ENCODE results near the gene GTF3C4.

The GTF3C4 gene

DNA sequence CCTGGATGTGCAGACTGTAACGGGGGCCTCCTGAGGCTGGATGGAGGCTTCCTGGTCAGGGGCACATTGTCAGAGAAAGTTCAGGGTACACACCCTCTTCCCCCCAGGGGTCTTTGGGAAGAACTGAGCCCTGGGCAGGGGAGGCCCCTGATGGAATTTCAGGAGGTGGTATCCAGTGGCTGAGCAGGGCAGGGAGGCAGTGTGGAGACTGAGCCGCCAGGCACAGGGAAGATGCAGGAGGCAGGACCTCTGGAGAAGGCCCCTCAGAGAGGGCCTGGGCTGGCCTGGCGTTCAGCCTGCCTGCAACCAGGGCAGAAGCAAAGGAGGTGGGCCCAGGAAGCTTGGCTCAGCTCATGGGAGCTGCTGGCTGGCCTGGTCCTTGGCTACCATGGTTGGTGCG, 53.5 kb downstream of the GTF3C4 start:
- DNase-seq (ENCODE audit: low read depth in 1 of 2, low spot score in 1 of 2), result no peak
- Histone ChIP-seq H3K4me3 (replicated peaks; ENCODE audit: insufficient read depth, low read length) (no peak overlapping the region), H3K27ac (replicated peaks) (no peak overlapping the region), H3K27me3 (ENCODE audit: insufficient read depth, poor library complexity, severe bottlenecking) (no peaks in the 10 kb centered on the region)
- TF ChIP-seq SPI1 (IDR thresholded peaks at IDR 0.05; ENCODE audit: borderline replicate concordance, low read depth), result no peak
- no peak for TF ChIP-seq GABPA (IDR thresholded peaks at IDR 0.05; ENCODE audit: low read depth)
- TF ChIP-seq, protein P1, sequence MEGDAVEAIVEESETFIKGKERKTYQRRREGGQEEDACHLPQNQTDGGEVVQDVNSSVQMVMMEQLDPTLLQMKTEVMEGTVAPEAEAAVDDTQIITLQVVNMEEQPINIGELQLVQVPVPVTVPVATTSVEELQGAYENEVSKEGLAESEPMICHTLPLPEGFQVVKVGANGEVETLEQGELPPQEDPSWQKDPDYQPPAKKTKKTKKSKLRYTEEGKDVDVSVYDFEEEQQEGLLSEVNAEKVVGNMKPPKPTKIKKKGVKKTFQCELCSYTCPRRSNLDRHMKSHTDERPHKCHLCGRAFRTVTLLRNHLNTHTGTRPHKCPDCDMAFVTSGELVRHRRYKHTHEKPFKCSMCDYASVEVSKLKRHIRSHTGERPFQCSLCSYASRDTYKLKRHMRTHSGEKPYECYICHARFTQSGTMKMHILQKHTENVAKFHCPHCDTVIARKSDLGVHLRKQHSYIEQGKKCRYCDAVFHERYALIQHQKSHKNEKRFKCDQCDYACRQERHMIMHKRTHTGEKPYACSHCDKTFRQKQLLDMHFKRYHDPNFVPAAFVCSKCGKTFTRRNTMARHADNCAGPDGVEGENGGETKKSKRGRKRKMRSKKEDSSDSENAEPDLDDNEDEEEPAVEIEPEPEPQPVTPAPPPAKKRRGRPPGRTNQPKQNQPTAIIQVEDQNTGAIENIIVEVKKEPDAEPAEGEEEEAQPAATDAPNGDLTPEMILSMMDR (IDR thresholded peaks at IDR 0.05; ENCODE audit: insufficient read depth, low read length), result no peak
- TF ChIP-seq, protein P2, sequence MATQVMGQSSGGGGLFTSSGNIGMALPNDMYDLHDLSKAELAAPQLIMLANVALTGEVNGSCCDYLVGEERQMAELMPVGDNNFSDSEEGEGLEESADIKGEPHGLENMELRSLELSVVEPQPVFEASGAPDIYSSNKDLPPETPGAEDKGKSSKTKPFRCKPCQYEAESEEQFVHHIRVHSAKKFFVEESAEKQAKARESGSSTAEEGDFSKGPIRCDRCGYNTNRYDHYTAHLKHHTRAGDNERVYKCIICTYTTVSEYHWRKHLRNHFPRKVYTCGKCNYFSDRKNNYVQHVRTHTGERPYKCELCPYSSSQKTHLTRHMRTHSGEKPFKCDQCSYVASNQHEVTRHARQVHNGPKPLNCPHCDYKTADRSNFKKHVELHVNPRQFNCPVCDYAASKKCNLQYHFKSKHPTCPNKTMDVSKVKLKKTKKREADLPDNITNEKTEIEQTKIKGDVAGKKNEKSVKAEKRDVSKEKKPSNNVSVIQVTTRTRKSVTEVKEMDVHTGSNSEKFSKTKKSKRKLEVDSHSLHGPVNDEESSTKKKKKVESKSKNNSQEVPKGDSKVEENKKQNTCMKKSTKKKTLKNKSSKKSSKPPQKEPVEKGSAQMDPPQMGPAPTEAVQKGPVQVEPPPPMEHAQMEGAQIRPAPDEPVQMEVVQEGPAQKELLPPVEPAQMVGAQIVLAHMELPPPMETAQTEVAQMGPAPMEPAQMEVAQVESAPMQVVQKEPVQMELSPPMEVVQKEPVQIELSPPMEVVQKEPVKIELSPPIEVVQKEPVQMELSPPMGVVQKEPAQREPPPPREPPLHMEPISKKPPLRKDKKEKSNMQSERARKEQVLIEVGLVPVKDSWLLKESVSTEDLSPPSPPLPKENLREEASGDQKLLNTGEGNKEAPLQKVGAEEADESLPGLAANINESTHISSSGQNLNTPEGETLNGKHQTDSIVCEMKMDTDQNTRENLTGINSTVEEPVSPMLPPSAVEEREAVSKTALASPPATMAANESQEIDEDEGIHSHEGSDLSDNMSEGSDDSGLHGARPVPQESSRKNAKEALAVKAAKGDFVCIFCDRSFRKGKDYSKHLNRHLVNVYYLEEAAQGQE (IDR thresholded peaks at IDR 0.05; ENCODE audit: insufficient replicate concordance, low read depth), result no peak
- TF ChIP-seq POLR2AphosphoS5 (IDR thresholded peaks at IDR 0.05; ENCODE audit: low read depth), result no peak

DNA sequence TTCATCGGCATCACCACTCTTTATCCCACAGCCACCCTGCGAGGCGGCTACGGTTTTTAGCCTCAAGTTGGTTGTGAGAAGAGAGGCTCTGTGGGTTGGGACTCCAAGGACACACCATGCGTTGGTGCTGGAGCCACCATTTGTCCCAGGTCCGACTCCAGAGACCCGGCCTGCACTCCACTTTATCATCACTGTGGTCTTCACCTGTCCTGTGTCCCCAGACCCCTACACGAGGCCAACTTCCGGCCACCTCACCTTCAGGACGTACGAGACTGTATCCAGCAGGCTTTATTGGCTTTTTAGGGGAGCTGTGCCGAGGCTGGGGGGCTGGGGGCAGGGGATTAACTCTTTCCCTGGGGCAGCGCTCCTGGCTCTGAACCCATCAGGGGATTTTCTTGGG, 55.0 kb downstream of the GTF3C4 start:
- no peak for DNase-seq (ENCODE audit: low read depth in 1 of 2, low spot score in 1 of 2)
- Histone ChIP-seq H3K27me3 (ENCODE audit: insufficient read depth, poor library complexity, severe bottlenecking) (no peaks in the 10 kb centered on the region), H3K4me3 (replicated peaks; ENCODE audit: insufficient read depth, low read length) (no peak overlapping the region), H3K27ac (replicated peaks) (no peak overlapping the region)
- TF ChIP-seq, protein P2 (IDR thresholded peaks at IDR 0.05; ENCODE audit: insufficient replicate concordance, low read depth), result no peak
- TF ChIP-seq POLR2AphosphoS5 (IDR thresholded peaks at IDR 0.05; ENCODE audit: low read depth) (no peak), SPI1 (IDR thresholded peaks at IDR 0.05; ENCODE audit: borderline replicate concordance, low read depth) (no peak), GABPA (IDR thresholded peaks at IDR 0.05; ENCODE audit: low read depth) (no peak)
- TF ChIP-seq, protein P1 (IDR thresholded peaks at IDR 0.05; ENCODE audit: insufficient read depth, low read length), result no peak

DNA sequence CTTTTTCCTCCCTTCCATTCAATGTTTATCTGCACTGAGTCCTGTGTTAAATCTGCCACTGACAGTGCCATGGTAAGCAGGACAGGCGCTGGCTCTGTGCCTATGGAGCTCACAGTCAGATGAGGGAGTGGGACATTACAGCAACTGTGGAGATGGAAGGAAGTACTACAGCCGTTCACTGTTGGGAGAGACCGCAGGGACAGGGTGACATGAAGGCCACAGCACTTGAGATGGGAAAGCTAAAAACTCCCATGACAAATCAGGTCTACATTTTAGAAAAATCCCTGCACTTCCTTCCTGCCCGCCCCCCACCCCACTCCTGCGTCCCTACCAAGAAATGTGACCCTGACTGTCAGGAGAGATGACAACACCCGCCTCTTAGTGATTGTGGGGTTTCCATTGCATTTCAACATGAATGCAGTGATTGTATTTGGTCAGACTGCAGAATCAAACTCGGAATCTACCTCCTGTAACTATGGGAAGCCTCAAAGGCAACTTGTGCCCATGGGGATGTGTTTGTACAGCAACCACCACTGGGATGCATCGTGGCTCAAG, 56.4 kb downstream of the GTF3C4 start:
- TF ChIP-seq GABPA (IDR thresholded peaks at IDR 0.05; ENCODE audit: low read depth), result no peak
- TF ChIP-seq, protein P2 (IDR thresholded peaks at IDR 0.05; ENCODE audit: insufficient replicate concordance, low read depth), result no peak
- TF ChIP-seq, protein P1 (IDR thresholded peaks at IDR 0.05; ENCODE audit: insufficient read depth, low read length), result no peak
- no peak for TF ChIP-seq POLR2AphosphoS5 (IDR thresholded peaks at IDR 0.05; ENCODE audit: low read depth)
- no peak for TF ChIP-seq SPI1 (IDR thresholded peaks at IDR 0.05; ENCODE audit: borderline replicate concordance, low read depth)
- H3K27ac ChIP-seq (replicated peaks), result no peak overlapping the region
- no peaks in the 10 kb centered on the region for H3K27me3 ChIP-seq (ENCODE audit: insufficient read depth, poor library complexity, severe bottlenecking)
- no peak overlapping the region for H3K4me3 ChIP-seq (replicated peaks; ENCODE audit: insufficient read depth, low read length)
- no peak for DNase-seq (ENCODE audit: low read depth in 1 of 2, low spot score in 1 of 2)

Data from HL-60 (cell line).